DMS53 (cell line): ENCODE results near the gene BLOC1S4.
"Not testable (repeated sequence)": the region's sequence is repeated elsewhere in the genome, so short reads cannot be mapped to it uniquely, and the experiment has no call there.

Experiments
- DNase-seq: peaks from one replicate; lab custom pipeline; 2025; lab: John Stamatoyannopoulos, UW

BLOC1S4 gene, protein sequence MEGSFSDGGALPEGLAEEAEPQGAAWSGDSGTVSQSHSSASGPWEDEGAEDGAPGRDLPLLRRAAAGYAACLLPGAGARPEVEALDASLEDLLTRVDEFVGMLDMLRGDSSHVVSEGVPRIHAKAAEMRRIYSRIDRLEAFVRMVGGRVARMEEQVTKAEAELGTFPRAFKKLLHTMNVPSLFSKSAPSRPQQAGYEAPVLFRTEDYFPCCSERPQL

DNA sequence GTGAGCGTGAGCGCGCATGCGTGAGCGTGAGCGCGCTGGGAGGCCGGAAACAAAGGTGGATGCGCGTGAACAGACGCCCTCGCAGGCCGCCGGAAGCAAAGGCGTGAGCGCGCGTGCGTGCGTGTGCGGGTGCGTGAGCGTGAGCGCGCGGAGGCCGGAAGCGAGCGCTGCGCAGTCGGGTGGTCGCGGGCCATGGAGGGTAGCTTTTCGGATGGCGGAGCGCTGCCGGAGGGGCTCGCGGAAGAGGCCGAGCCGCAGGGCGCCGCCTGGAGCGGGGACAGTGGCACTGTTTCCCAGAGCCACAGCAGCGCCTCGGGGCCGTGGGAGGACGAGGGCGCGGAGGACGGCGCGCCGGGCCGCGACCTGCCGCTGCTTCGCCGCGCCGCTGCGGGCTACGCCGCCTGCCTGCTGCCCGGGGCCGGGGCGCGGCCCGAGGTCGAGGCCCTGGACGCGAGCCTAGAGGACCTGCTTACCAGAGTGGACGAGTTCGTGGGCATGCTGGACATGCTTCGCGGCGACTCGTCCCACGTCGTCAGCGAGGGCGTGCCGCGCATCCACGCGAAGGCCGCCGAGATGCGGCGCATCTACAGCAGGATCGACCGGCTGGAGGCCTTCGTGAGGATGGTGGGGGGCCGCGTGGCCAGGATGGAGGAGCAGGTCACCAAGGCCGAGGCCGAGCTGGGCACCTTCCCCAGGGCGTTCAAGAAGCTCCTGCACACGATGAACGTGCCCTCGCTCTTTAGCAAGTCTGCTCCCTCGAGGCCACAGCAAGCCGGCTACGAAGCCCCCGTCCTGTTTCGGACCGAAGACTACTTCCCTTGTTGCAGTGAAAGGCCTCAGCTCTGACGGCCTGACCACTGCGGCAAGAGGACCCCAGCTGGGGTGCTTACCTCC is at the start of gene BLOC1S4:
TSS of gene BLOC1S4 (plus strand) at position 157 of the 894 bp plus-strand sequence. CDS start at position 193, 36 bp downstream.
- DNase-seq, result peak; percentile 99

- DNase-seq, result peak; percentile 91
Observed at GRCh38 chr4:6668391-6668790, 47.6 kb upstream of the BLOC1S4 start.

- no peak for DNase-seq
Observed at GRCh38 chr4:6671648-6672047, 44.3 kb upstream of the BLOC1S4 start.

- DNase-seq, result no peak
Observed at GRCh38 chr4:6672131-6672530, 43.8 kb upstream of the BLOC1S4 start.

- not testable (repeated sequence) for DNase-seq
Observed at GRCh38 chr4:6672541-6673190, 43.3 kb upstream of the BLOC1S4 start.

- peak; percentile 76 for DNase-seq
Observed at GRCh38 chr4:6673191-6673659, 42.7 kb upstream of the BLOC1S4 start.

- DNase-seq, result peak; percentile 100
Observed at GRCh38 chr4:6673660-6674499, 42.1 kb upstream of the BLOC1S4 start.

- peak; percentile 93 for DNase-seq
Observed at GRCh38 chr4:6674500-6675149, 41.3 kb upstream of the BLOC1S4 start.

- DNase-seq, result no peak
Observed at GRCh38 chr4:6676722-6677558, 39.0 kb upstream of the BLOC1S4 start.

DNA sequence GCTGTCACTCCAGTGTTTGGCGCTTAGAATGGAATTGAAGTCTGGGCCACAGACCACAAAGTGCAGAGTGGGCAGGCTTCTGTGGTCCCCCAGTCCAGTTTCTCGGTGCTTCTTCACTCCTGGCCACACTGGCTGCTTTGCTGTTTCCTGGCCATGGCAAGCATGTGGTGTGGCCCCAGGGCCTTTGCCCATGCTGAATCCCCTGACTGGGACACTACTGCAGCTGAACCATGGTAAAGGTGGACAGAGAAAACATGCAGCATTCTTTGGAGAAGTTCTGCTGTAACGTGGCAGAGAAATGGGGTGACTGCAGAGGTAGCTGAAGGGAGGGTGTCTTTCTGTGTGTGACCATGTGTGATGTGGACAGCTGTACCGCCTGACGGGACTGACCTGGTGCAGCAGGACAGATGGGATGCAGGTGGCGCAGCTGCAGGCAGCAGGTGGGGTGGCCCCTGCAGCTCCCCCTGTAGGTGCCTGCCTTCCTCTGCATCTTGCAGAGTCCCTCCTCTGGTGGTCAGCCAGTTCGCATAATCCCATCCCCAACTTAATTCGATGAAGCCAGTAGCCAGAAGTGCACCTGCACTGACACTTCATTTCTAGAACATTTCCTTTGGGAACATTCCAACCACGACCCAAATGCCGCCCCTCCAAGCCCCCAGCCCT is 35.5 kb upstream of the BLOC1S4 start:
- peak; percentile 57 for DNase-seq

DNA sequence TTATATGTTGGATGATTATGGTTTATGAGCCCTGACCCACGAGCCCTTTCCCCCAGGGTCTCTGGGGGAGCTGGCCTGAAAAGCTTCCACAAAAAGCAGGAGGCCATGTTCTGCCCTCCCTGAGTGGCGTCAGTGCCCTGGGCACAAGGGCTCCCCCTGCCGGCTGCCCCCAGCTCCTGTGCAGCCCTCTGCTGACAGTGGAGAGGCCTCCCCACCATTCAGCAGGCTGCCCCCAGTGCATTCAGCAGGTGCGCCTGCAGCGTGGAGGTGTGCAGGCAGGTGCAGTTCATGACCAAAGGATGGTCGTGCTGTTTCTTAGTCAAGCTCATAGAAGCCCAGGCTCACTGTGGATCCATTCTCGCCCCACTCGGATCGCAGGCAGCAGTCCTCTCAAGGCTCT is 34.8 kb upstream of the BLOC1S4 start:
- DNase-seq, result peak; percentile 61

GRCh38 chr4:6682862-6683590 is 32.9 kb upstream of the BLOC1S4 start:
- DNase-seq, result no peak

DNA sequence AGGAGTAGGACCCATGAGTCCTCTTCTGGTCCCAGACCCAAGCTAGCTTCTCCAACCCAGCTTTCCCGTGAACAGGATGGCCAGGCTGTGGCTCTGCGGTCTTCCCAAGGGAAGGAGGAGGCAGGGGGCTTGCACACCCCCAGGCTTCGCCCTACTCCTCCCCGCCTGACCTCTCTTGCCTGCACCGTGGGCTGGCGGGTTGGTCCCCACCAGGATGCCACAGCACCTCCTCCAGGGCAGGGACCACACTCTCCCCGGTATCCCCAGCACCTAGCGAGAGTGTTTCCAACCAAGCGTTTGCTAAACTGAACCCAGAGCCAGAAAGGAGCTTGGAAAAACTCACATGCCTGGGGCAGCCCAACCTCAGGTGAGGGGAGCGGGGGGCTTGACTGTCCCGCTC is 31.3 kb upstream of the BLOC1S4 start:
- no peak for DNase-seq

GRCh38 chr4:6686104-6686787 is 29.7 kb upstream of the BLOC1S4 start:
- DNase-seq, result no peak

DNA sequence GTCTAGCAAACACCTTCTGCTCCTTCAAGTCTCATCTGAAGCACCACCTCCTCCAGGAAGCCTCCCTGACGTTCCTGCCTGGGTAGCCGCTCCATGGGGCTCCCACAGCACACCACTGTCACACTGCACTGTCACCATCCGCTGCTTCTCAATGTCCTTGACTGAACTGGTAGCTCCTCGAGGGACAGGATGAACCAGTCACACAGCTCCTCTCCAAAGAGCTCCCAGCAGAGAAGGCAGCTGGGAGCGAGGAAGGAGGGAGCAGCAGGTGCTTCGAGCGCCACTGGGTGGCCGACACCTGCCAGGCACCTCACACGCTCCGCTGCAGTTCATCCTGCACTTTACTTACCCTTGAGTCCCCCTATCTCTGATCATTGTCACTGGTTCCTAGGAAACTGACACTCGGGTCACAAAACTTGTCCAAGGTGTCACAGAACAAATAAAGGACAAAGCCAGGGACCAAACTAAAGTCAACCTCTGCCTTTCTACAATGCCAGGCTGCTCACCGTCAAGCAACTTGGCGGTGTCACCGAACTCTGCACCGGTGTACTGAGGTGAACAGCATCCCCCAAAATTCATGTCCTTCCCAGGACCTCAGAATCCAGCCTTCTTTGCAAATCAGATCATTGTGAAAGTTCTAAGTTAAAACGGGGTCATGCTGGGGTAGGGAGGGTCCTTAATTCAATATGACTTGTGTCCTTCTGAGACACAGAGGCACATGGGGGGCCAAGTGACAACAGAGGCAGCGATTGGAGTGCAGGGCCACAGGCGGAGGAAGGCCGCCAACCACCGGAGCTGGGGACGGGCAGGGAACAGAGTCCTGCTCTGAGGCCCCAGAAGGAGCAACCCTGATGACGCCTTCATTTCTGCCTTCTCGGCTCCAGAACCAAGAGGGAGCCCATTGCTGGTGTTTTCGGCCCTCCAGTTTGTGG is 27.8 kb upstream of the BLOC1S4 start:
- peak; percentile 99 for DNase-seq

DNA sequence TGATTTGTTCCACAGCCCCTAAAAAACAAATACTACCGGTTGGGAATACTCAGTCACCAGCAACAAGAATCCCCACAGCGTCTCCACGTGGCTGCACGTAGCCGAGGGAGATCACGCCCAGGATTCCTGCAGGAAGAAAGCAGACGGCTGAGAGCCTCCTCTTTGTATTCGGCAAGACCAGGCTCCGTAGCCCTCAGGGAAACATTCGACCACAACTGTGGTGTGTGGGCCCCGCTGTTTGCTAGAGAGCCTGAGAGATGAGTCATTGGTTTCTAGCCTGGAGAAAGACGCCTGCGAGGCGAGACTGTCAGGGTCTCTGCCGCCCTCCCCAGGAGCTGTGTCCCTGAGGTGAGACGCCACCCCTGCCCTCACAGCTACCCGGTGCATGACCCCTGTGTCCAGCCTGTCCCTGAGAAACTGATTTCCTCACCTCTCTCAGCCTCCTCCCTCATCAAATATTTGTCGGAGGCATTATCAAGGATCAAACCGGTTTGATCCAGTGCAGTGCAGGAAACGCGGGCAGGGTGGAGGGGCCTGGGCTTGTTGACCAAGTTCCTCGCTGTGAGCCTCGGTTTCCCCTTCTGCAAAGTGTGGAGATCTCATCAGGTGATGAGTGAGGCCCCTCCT is 27.0 kb upstream of the BLOC1S4 start:
- peak; percentile 97 for DNase-seq

DNA sequence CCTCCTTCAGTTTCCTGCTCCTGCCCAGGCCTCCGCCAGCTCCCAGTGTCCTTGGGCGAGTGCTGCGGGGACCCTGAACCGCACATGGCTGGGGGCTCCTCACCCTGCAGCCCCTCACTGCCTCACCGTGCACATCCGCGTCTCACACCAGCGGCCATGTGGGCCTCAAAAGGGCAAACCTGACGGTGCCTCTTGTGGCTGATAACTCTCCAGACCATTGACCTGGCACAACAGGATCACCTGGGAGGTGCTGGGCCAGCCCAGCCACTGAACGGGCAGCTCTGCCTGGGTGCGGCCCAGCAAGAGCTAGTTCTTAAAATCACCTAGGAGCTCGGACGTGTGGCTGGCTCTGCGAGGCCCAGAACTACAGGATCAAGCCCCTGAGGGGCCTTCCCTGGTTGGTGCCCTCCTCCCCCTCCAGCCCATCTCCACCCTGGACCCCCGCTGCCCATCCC is 26.4 kb upstream of the BLOC1S4 start:
- peak; percentile 87 for DNase-seq
